Measurements from ENCODE around the gene RBCK1.

- no peak for TF ChIP-seq CTCF (IDR thresholded peaks at IDR 0.05 in 8 of 11, conservative IDR thresholded peaks at IDR 0.05 in 3 of 11)
- TF ChIP-seq POLR2AphosphoS5 (IDR thresholded peaks at IDR 0.05), result no peak
Observed at GRCh38 chr20:480044-480443, 71.9 kb downstream of the RBCK1 start.
